GM12878 (cell line): ENCODE data around the gene NUDT14. TPM values are rescaled to one million over a fixed set of nuclear protein-coding genes. Genes with fewer than 3 reads are reported as not detected.

Experiments used
- ATAC-seq: fragments of 200-7000 bp; cut with Tn5 transposase; 3 replicates; pipeline ENCODE4 v1.9.1; 2020; ENCODE audit warnings: mild to moderate bottlenecking, moderate library complexity
- BruUV-seq: library from RNA; stranded (reverse); fragments of 400-500 nt; replicated peaks from 2 replicates; lab custom pipeline; 2021; lab: Mats Ljungman, UMichigan
- CTCF ChIA-PET: fragments of 300-600 bp; sonication (Branson Sonifier 250); formaldehyde crosslinking; extraction: SDS; loops from one replicate; lab custom pipeline; 2021; ENCODE audit warnings: inconsistent platforms; lab: Yijun Ruan, JAX
- POLR2A ChIA-PET: fragments of 350-600 bp; formaldehyde crosslinking; extraction: SDS; loops from one replicate; lab custom pipeline; 2021; ENCODE audit warnings: inconsistent platforms; lab: Charles Lee
- RAD21 ChIA-PET: fragments of 300-600 bp; sonication (Branson Sonifier 250); formaldehyde crosslinking; loops from one replicate; lab custom pipeline; 2023; ENCODE audit warnings: antibody characterized with exemption; ENCODE audit not compliant: unreplicated experiment; lab: Charles Lee
- SMC1A ChIA-PET: fragments of 300-600 bp; sonication (Branson Sonifier 250); formaldehyde crosslinking; loops from one replicate; lab custom pipeline; 2023; ENCODE audit not compliant: unreplicated experiment, uncharacterized antibody; lab: Charles Lee
- DNase-seq: peaks from one replicate; pipeline ENCODE4 v3.0.0-alpha.2; 2011; ENCODE audit warnings: low read depth, low spot score
- FAIRE-seq: peaks from 3 replicates; lab custom pipeline; 2011; peaks lifted over from hg19 to GRCh38; lab: Jason Lieb, UNC
- H2AFZ ChIP-seq: 2 replicates; pipeline ENCODE4 v1.6.0; 2011; ENCODE audit warnings: low read depth, low read length, control low read depth; ENCODE audit not compliant: control insufficient read depth
- H3K27ac ChIP-seq: 2 replicates; pipeline ENCODE4 v1.5.1; 2011; ENCODE audit warnings: control low read depth; ENCODE audit not compliant: control insufficient read depth, insufficient read depth
- H3K27me3 ChIP-seq, 2 experiments: replicated peaks in 1 of 2; 2 replicates each; pipeline versions ENCODE4 v1.6.0 to v1.6.1; 2011; ENCODE audit warnings: low read length in 1 of 2; ENCODE audit not compliant: control insufficient read depth in 2 of 2, insufficient read depth in 2 of 2
- H3K36me3 ChIP-seq, 2 experiments: 2 replicates each; pipeline ENCODE4 v1.5.1; 2011; ENCODE audit warnings: low read length in 1 of 2; ENCODE audit not compliant: control insufficient read depth in 2 of 2, insufficient read depth in 2 of 2
- H3K4me1 ChIP-seq: 2 replicates; pipeline ENCODE4 v1.6.1; 2011; ENCODE audit warnings: mild to moderate bottlenecking, low read length, moderate library complexity, mixed read lengths; ENCODE audit not compliant: control insufficient read depth, insufficient read depth
- H3K4me2 ChIP-seq: 2 replicates; pipeline ENCODE4 v1.6.0; 2011; ENCODE audit warnings: control low read depth; ENCODE audit not compliant: control insufficient read depth, insufficient read depth
- H3K4me3 ChIP-seq: fragments of 200-600 bp; sonication (generic); 2 replicates; pipeline ENCODE4 v1.5.1; 2016
- H3K79me2 ChIP-seq: 2 replicates; pipeline ENCODE4 v1.6.0; 2011; ENCODE audit warnings: low read length; ENCODE audit not compliant: control insufficient read depth, insufficient read depth
- H3K9ac ChIP-seq: 2 replicates; pipeline ENCODE4 v1.8.0; 2011; ENCODE audit warnings: low read length, control low read depth, mixed read lengths; ENCODE audit not compliant: control insufficient read depth, insufficient read depth
- H3K9me3 ChIP-seq: replicated peaks from 3 replicates; pipeline ENCODE4 v1.5.1; 2011; ENCODE audit warnings: mild to moderate bottlenecking, low read length; ENCODE audit not compliant: control insufficient read depth, insufficient read depth
- H4K20me1 ChIP-seq: 2 replicates; pipeline ENCODE4 v1.6.0; 2011; ENCODE audit not compliant: control insufficient read depth, insufficient read depth
- BCL3 ChIP-seq: IDR thresholded peaks from 2 replicates; pipeline ENCODE4 v1.6.1; 2011; ENCODE audit warnings: borderline replicate concordance, low read depth, mild to moderate bottlenecking, moderate library complexity, low read length; ENCODE audit not compliant: insufficient read depth, poor library complexity, severe bottlenecking
- BMI1 ChIP-seq: fragments of 450-650 bp; IDR thresholded peaks from 2 replicates; pipeline ENCODE4 v1.6.1; 2016; ENCODE audit warnings: mild to moderate bottlenecking, moderate library complexity, borderline replicate concordance
- CHD2 ChIP-seq: IDR thresholded peaks from 2 replicates; pipeline ENCODE4 v1.6.1; 2011; ENCODE audit warnings: low read depth, low read length, improper control_type of control experiment, borderline replicate concordance
- CTCF ChIP-seq, 3 experiments: IDR thresholded peaks in 2 of 3; conservative IDR thresholded peaks in 1 of 3; 2 replicates each; pipeline ENCODE4 v1.5.1; 2011; ENCODE audit warnings: low read depth in 3 of 3, low read length in 3 of 3, mild to moderate bottlenecking in 3 of 3, control low read depth in 2 of 3, moderate library complexity in 2 of 3, inconsistent platforms in 1 of 3, mixed read lengths in 1 of 3; ENCODE audit not compliant: control insufficient read depth in 2 of 3, insufficient read depth in 1 of 3; ENCODE audit errors: extremely low read depth in 1 of 3
- E2F8 ChIP-seq: fragments of 450-650 bp; IDR thresholded peaks from 2 replicates; pipeline ENCODE4 v1.6.1; 2018; ENCODE audit warnings: mild to moderate bottlenecking, low read depth, moderate library complexity; ENCODE audit not compliant: partially characterized antibody
- ELK1 ChIP-seq: IDR thresholded peaks from 2 replicates; pipeline ENCODE4 v1.6.1; 2012; ENCODE audit warnings: low read depth, low read length, improper control_type of control experiment
- JUNB ChIP-seq: IDR thresholded peaks from 2 replicates; pipeline ENCODE4 v1.6.1; 2016; ENCODE audit warnings: antibody characterized with exemption, mild to moderate bottlenecking
- MYB ChIP-seq: fragments of 150-350 bp; IDR thresholded peaks from 2 replicates; pipeline ENCODE4 v1.6.1; 2014; ENCODE audit warnings: mild to moderate bottlenecking, low read depth, low read length, borderline replicate concordance
- NBN ChIP-seq: fragments of 450-650 bp; IDR thresholded peaks from 2 replicates; pipeline ENCODE4 v1.6.1; 2016
- POLR2AphosphoS2 ChIP-seq: IDR thresholded peaks from 2 replicates; pipeline ENCODE4 v1.6.1; 2011; ENCODE audit warnings: low read depth, mild to moderate bottlenecking, low read length, improper control_type of control experiment, moderate library complexity
- SIN3A ChIP-seq: IDR thresholded peaks from 2 replicates; pipeline ENCODE4 v1.6.1; 2012; ENCODE audit warnings: low read depth, low read length, improper control_type of control experiment
- SIX5 ChIP-seq: IDR thresholded peaks from 2 replicates; pipeline ENCODE4 v1.6.1; 2011; ENCODE audit warnings: mild to moderate bottlenecking, low read depth, low read length, moderate library complexity; ENCODE audit not compliant: severe bottlenecking
- USF2 ChIP-seq: IDR thresholded peaks from 2 replicates; pipeline ENCODE4 v1.6.1; 2011; ENCODE audit warnings: low read depth, low read length, improper control_type of control experiment, borderline replicate concordance
- ZNF24 ChIP-seq: fragments of 450-650 bp; IDR thresholded peaks from 2 replicates; pipeline ENCODE4 v1.6.1; 2017; ENCODE audit warnings: antibody characterized with exemption, mild to moderate bottlenecking
- ZNF622 ChIP-seq: fragments of 450-650 bp; IDR thresholded peaks from 2 replicates; pipeline ENCODE4 v1.6.1; 2017; ENCODE audit warnings: mild to moderate bottlenecking, inconsistent platforms
- WGBS: methylation state at CpG from one replicate; pipeline ENCODE4 v1.1.6; 2016; ENCODE audit warnings: low lambda C conversion rate; ENCODE audit not compliant: insufficient replicate concordance, insufficient coverage; ENCODE audit errors: missing lambda C conversion rate; 5-methylcytosine and 5-hydroxymethylcytosine counted together
- in situ Hi-C: fragments of 300-500 bp; cut with MboI; formaldehyde crosslinking; loops from 9 replicates; pipeline ENCODE4 v1.14.3; 2018; ENCODE audit warnings: mixed read lengths
- intact Hi-C: fragments of 100-400 bp; cut with micrococcal nuclease; formaldehyde crosslinking; loops from one replicate; pipeline ENCODE4 v1.14.2; 2022; ENCODE audit not compliant: unreplicated experiment
- polyA plus RNA-seq, 11 experiments: library from polyadenylated mRNA; depleted of rRNA in 4 of 11; unstranded in 6 of 11; stranded (reverse) in 5 of 11; fragments of >200 nt; fragmentation: Nextera tagmentation in 4 of 11; fragmentation: Illumina TruSeq in 1 of 11; extraction: Ambion mirVana in 4 of 11; extraction: Trizol in 1 of 11; gene quantifications; 1 replicate in 1 of 11; 2 replicates in 10 of 11; pipeline versions ENCODE4 v1.2.1 to v1.2.3, GENCODE V29; 2011 to 2016; ENCODE audit warnings: inconsistent platforms in 2 of 11, missing spikeins in 2 of 11, low read depth in 1 of 11
- total RNA-seq, 4 experiments: library from RNA; depleted of rRNA in 3 of 4; stranded (reverse); fragments of >200 nt in 3 of 4; fragmentation: Illumina TruSeq in 1 of 4; extraction: Trizol in 1 of 4; gene quantifications; 2 replicates each; pipeline versions ENCODE4 v1.2.1 to v1.2.3, GENCODE V29; 2013 to 2021

NUDT14 gene
- total and polyA plus RNA-seq, 10 of the 15 experiments (the other 5 are each of a cell fraction or from before 2014, with no cell fraction given), result 0.62 to 6.8 (median 4.3) TPM; not detected in 1

GRCh38 chr14:105131241-105131640 is 49.9 kb downstream of the NUDT14 start (continued):
- no peak for TF ChIP-seq USF2
- no peak for TF ChIP-seq JUNB
- TF ChIP-seq ZNF622, result no peak
- TF ChIP-seq CHD2, result no peak
- TF ChIP-seq ELK1, result no peak
- no peak for TF ChIP-seq BCL3
- TF ChIP-seq, all 136 proteins: peak for 0

GRCh38 chr14:105128059-105128458 is 53.1 kb downstream of the NUDT14 start:
- ChIA-PET RAD21 (no interaction called here), CTCF (no interaction called here), SMC1A (no interaction called here), POLR2A (interaction anchor here (0.7 kb wide), 1 partner anchor 18 kb away, joined by 3 read pairs; no protein-coding TSS in a partner anchor)
- intact Hi-C loops, result no loop called here
- H2AFZ ChIP-seq, result no peak overlapping the region
- H3K27ac ChIP-seq, result no peak overlapping the region
- H3K36me3 ChIP-seq, result no peaks in the 10 kb centered on the region
- 44% methylated on average over 5 of the region's 5 CpGs for WGBS
- FAIRE-seq (no peak), DNase-seq (no peak), ATAC-seq (no peak)
- no peaks in the 10 kb centered on the region; a peak in 1 of 4 replicates for H3K27me3 ChIP-seq
- in situ Hi-C loops, result no loop called here
- no peaks in the 10 kb centered on the region; the same call in 1 of the 3 replicates for H3K9me3 ChIP-seq
- H3K4me3 ChIP-seq, result no peak overlapping the region
- H3K9ac ChIP-seq, result no peak overlapping the region
- H4K20me1 ChIP-seq, result no peaks in the 10 kb centered on the region
- no peaks in the 10 kb centered on the region for H3K4me1 ChIP-seq
- H3K4me2 ChIP-seq, result no peak overlapping the region
- no peaks in the 10 kb centered on the region for H3K79me2 ChIP-seq
- no TSS peak for BruUV-seq
- TF ChIP-seq ZNF622 (no peak), BMI1 (no peak), CTCF (IDR thresholded peaks at IDR 0.05 in 2 of 3, conservative IDR thresholded peaks at IDR 0.05 in 1 of 3; ENCODE audit: control insufficient read depth in 2 of 3, extremely low read depth in 1 of 3, insufficient read depth in 1 of 3, low read depth in 3 of 3, low read length in 3 of 3) (no peak), ZNF24 (no peak), NBN (no peak), SIN3A (no peak), MYB (no peak), E2F8 (no peak), SIX5 (no peak), POLR2AphosphoS2 (no peak)
